CD4-positive, alpha-beta T cell treated with Interferon alpha-2 for 1 hour (primary cell): ENCODE data around the gene TPM1.

Experiments
- DNase-seq, 2 donors: peaks; one replicate each; pipeline ENCODE4 v3.0.0-alpha.2; 2020 to 2022

TPM1 gene

DNA sequence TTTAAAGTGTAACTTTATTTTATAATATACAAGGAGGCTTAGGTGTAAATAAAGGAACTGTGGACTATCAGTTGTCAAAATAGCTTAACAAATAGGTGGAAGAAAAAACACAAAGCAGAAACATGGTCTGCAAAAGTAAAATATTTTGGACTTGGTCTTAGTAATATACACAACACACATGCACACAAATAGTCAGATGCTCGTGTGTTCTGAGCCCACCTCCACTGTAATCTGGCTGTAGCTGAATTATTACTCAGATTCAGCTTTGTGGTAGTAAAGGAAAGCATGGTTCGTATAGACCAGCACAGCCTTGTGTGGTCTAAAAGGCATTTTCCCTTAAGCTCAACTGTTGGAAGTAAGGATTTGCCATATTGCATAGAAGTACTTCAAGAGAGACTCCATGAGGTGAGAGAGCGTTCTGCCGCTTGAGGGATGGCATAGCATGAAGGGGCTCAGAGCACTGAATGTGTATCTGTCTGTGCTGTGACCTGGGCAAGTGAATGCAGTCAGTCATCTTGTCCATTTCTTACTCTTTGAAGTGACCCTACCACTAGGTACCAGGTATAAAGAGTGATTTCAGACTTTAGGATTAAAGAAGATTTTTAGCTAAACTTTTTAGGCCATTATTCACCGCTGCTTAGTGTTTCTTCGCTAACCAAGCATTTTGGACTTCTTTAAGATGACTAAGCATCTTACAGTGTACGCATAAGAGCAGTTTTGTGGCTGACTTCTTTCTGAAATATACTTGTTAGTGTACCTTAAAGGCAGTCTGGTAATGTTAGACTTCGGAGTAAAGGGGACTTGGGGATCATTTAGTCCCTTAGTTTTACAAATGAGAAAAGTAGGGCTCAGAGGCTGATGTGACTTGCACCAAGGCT is 15.2 kb downstream of the TPM1 start:
- no peak for DNase-seq

DNA sequence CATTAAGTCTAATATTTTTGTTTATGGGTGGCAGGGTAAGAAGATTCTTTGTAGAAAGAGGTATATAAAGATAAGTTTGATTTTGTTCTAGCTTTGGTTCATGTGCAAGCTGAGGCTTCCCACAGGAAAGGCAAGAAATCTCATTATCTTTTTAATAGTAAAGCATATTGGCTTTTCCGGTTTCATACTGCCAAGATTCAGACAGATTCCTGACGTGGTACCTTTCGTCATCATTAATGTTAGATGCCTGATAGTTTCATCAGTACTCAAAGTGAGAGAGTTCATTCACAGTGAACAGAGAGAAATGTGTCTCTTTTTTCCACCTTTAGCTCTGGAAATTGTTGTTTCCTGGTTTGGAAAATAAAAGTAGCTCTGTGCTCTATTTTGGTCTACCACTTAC is 16.5 kb downstream of the TPM1 start:
- DNase-seq = no peak

DNA sequence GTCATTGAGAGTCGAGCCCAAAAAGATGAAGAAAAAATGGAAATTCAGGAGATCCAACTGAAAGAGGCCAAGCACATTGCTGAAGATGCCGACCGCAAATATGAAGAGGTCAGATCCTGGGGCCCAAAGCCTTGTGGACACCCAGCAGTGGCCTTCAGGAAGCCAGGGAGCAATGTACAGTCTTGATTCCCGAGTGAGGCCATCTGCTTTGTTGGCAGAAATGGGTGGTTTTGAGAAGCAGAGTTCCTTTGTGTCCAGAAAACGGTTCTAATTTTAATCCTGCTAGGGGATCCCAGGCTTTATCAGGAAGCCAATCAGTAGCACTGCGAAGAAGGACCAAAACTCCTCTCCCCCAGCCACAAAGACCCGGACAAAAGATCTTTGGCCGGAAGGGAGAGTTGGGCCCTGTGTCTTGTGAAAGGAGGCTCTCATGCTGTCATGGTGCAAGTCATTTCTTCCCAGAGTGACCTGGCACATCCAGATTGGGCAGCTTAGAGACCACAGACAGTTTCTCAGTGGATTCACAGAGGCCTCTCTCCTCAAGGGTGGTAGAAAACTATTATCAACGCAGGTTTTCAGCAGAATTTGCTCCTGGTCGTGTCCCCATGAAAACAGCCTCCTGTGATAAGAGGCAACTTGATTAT is 17.1 kb downstream of the TPM1 start:
- DNase-seq = no peak

DNA sequence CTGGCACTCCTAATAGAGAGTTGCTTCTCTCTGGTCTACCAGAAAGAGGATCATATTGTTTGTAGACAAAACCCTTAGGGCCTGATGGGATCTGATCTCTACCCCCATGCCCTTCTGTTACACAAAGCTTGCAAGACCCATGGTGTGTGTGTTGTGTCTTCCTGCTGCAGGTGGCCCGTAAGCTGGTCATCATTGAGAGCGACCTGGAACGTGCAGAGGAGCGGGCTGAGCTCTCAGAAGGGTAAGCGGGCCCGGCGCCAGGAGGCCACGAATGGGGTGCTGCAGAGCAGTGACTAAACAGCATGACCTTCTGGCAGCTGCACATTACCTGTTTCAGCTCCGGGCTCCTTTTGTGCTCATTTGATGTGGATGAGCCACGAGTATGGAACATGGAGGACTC is 18.2 kb downstream of the TPM1 start:
- no peak for DNase-seq

DNA sequence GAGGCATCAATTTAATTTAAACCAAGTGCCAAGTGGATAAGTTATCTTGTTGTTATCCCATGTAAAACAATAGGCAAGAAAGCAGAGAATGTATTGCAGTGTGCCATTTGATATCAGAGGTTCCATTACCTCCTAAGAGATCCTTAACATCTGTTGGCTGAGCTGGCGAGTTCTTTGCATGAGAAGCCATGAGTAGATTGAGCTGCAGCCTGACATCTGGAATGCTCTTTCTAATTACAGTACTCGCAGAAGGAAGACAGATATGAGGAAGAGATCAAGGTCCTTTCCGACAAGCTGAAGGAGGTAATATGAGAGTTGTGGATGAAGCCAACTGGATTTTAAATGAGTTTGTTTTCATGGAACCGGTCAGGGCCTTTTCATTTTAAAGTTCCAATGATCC is 19.4 kb downstream of the TPM1 start:
- DNase-seq = no peak

DNA sequence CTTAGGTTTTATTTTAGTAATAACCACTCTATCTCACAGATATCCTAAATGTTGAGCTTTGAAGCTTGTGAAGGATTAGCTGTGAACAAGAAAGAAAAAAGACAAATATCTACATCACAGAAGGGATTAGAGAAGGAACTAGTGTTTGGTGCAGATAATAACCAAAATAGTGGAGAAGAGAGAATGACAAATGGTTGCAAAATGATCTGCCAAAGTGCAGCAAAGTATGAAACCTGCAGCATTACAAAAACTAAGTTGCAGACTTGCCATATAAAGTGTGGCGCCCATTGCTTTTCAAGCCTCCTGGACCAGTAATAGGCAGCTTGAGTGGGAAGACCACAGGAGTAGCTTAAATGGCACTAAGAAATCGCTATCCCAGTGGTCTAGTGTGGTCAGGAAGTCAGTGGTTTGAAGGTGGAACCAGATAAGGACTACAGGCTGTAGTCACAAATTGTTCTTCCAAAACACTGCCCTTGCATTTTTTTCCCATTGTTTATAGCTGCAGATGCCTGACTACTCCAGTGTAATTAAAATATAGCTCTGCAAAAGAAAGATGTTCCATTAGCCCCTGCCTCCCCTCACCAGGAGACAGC is 20.7 kb downstream of the TPM1 start:
- no peak for DNase-seq

DNA sequence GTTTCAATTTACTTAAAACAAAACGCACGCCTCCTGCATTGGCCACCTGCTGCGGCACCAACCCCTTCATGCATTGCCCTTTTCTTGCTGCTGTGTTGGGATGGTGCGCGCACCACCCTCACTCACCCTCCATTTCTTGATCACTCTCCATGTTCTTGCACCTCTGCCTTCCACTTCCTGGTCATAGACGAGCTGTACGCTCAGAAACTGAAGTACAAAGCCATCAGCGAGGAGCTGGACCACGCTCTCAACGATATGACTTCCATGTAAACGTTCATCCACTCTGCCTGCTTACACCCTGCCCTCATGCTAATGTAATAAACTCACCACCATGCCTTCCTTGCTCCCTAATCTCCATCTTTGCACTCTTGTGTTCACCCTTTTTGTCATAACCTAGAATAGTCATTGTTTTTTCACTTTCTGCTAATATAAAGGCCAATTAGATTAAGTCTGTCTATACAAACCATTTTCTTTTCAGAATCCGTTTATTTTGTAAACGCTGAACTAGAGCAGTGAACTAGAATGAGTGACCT is 21.4 kb downstream of the TPM1 start:
- no peak for DNase-seq

DNA sequence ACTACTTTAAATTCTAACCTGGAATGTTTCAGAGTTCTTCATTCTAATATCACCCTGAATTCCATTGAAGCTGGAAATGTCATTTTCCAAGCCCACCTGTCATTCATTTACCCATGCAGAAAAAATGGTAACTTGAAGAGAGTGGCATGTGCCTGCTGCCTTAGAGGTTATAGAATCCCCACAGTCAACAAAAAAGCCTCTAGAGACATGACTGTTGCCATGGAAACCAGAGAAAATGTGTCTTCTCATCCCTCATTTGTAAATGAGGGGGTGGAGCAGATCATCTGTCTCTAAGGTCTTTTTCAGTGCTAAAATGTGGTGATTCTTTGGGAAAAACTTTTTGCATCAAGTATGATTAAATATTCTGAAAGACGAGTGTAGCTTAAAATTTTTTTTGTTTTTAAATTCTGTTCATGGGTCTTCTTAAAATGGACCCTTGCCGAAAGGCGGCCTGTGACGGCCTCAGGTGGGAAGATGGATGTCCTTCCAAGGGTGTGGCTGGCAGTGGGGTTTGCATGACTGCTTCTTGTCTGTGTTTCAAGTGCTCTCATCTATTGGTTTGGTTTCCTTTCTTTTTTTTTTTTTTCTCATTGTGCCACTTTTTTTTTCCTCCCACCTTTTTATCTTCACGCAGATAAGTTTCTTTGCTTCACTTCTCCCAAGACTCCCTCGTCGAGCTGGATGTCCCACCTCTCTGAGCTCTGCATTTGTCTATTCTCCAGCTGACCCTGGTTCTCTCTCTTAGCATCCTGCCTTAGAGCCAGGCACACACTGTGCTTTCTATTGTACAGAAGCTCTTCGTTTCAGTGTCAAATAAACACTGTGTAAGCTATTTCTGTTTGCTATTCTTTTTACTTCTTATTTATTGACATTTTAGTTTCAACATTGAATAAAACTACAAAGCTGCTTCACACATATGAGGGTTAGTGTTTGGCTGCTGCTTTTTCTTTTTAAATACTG is 23.0 kb downstream of the TPM1 start:
- no peak for DNase-seq

DNA sequence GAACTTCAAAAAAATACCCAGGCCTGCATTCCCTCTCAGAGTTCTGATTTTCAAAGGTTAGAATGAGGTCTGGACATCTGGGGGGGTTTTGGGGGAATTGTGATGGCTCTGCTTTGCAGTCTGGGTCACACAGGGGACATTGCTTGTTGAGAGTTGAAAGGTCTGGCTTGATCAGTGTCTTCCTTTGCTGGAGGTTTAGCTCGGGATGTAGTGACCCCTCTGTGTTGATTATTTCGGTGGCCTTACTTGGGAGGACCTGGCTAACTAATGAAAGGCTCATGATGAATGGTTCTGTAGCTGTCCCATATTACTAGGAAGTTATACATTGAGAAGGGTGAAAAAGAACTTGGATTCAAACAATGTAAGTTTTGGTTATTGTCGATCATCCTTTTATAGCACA is 23.7 kb downstream of the TPM1 start:
- no peak for DNase-seq

DNA sequence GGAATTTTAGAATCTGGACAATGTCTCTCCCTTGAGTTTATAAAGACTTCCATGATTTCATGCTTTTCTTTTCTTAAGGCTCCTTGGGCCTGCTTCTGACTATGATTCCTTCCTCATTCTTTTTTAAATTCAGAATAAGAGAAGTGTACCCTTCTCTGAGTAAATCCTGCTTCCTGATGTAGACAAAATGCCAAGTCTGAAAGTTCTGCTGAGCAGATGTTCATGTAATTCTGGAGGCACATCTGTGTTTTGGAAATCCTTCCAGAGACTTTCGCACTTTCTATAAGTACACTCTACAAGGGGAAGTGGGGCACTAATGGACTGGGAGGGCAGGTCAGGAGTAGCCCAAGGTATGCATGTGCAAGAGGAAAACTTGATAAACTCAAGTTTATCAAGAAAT is 24.8 kb downstream of the TPM1 start:
- DNase-seq = no peak

DNA sequence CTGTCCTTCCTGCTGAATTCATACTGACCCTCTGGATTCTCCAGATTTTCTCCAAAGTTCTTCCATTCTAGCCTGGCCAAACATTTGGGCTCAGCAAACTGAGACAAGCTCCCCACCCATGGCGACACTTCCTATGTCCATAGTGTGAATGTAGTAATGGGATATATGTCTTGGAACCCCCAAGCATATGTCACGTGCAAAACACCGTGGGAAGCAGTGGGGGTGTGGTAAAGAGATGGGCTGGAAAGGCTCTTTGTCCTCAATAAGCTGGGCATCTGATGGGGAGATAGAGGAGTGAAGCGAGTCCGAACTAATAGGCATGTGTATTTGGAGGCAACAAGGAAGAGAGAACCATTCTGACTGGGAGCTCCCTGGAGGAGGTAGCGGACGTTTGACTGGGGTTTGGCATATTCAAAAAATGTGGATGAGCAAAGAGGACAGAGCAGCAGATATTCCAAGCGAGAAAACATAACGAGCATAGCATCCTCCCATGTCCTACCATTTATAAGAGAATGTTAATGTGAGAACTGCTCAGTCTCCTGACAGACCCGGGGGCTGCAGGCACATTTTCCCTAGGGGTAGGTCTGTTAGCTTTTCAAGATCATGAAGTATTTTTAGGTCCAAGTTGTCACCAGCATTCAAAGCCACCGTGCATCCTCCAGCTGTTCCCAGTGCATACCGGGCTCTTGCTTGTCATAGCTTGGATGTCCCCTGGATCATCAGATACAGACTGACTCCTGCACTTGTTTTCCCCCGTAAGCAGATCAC is 25.6 kb downstream of the TPM1 start:
- no peak for DNase-seq

DNA sequence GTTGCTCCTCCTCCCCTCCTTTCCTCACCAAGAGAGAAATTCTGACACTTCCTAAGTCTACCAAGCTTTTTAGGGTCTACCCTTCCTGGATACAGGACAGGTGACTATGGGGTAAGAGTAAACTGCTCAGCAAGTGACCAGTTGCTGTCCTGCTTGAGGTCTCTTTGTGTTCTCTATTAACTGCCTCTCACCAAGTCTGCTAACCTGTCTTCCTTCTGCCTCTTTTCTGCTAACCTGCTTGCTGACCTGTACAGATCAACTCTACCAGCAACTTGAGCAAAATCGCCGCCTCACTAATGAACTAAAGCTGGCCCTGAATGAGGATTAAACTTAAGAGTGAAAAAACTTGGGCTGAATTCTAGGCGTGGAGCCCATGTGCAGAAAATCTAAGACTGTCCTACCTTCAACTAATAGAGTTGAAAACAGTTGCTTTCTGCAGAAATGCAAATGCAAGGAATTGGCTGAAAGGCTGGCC is 27.1 kb downstream of the TPM1 start:
- no peak for DNase-seq

DNA sequence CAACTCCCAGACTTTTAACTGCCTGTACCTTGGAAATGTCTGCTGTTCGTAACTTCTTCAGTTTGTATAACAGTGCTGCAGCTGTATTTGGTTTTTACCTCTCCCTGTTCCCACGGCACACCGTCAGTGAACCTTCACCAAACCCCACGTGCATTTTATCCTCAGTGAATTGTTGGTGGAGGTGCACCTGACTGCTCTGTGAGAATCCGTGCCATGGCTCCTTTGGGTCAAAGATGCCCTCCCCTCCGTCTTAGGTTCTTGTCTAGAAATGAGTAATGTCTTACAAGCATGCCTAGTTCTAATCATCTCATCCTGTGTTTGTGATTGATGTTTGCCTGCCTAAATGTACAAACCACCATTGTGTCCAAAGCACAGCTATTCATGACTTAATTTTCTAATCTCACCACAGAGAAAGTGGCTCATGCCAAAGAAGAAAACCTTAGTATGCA is 28.2 kb downstream of the TPM1 start:
- DNase-seq = no peak

DNA sequence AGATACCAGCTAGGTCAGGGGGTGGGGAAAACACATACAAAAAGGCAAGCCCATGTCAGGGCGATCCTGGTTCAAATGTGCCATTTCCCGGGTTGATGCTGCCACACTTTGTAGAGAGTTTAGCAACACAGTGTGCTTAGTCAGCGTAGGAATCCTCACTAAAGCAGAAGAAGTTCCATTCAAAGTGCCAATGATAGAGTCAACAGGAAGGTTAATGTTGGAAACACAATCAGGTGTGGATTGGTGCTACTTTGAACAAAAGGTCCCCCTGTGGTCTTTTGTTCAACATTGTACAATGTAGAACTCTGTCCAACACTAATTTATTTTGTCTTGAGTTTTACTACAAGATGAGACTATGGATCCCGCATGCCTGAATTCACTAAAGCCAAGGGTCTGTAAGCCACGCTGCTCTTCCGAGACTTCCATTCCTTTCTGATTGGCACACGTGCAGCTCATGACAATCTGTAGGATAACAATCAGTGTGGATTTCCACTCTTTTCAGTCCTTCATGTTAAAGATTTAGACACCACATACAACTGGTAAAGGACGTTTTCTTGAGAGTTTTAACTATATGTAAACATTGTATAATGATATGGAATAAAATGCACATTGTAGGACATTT is 28.9 kb downstream of the TPM1 start:
- DNase-seq = no peak

DNA sequence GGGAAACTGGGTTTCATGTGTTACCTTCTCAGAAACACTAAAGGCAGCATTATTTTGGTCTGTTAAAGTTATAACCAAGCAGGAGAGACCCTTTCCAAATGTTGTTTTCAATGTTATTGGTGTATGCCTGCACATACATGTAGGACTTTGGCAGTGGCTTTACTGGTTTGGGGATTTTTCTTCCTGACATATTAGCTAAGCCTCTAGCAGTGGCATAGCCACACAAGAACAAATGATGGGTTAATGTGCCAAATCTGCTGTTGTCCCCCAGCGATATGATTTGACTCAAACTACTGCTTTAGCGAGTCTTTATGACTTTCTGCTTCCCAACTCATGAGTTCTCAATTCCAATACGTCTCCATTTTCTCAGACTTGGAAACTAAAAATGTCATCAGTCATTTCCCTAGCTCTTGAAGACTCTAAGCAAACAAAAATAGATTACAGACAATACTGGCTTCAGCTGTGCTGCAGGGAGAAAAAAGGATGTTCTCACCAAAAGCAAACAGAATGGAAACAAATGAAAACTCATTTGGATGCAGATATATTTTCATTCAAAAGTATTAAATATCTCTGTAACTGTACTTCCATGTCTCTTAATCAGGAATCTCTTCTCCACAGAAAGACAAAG is 29.6 kb downstream of the TPM1 start:
- DNase-seq = no peak

DNA sequence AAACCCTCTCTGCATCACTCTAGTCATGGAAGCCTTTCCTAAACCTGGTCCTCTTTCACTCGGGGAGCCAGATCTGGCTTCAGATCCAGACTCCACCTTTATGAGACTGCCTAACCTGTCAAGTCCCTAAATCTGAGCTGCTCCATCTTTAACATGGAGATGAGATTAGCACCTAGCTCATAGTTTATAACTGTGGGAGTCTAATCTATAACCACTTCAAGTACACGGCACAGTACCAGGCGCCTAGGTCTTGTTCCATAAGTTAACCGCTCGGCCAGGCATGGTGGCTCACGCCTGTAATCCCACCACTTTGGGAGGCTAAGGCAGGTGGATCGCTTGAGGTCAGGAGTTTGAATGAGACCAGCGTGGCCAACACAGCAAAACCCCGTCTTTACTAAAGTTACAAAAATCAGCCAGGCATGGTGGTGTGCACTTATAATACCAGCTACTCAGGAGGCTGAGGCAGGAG is 30.3 kb downstream of the TPM1 start:
- DNase-seq = no peak

DNA sequence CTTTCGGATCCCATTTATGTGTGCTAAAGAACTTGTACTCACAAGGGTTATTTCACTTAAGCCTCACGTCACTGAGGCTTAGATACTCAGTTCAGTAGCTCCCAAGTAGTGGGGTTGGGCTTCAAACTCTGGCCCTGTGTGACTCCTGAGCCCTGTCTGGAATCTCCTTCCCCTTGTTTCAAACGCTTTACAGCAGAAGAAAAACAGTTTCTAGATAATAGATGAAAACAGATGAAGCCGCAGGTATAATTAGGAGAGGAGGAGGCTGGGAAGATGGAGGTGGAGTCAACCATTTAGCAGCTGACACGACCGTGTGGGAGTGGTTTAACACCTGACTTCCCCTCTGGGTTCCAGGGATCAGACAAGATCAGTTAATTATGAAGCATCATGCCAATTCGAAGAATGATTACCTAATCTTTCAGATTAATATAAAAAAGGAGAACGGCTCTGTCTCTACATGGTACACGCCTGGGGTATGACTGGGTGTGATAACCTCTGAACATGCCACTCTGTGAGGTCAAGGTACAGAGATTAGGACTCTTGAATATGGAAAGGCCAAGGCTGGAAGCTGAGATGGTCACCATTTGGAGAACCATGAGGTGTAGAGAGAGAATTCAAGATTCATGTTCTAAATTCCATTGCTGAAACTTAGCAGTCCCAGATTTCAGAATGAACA is 31.1 kb downstream of the TPM1 start:
- DNase-seq = no peak

DNA sequence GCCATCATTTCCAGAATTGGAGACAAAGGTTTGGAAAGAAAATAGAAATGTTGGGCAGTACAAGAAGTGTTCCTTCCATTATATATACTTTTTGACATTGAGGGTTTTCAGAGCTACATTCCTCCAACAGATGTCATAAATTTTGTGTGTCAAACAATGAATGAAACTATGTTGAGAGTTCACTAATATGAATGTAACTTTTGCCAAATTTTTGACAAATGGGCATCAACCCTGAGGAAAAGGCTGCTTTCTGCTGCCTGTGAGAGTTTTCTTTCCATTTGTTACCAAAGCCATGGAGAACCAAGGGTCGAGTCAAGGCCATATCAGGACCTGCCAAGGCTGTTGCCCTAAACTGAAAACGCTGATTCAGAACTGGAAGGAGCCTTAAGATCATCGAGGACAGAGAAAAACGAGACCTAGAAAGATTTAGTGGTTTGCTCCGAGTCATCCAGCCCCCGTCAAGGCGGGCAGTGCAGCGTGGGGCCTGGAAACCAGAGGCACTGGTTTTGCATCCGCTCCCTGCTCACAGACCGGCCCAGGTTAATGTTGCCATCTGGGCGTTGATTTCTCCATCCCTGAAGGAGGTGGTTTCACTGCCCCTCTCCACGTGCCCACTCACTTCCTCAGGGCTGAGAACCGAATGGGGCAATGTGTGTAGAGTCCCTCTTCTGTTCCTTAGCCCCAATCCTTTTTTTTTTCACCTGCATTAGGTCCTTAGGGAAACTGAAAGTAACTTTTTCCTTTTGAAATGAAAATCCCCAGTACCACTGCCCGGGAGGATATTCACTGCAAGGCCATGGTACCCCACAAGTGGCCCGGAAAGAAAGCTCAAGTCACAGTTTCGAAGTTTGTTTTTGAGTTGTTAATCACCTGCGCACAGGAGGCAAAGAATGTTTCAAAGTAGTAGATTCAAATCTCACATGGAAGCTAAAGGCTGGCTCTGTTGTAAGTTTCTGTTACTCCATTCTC is 32.8 kb downstream of the TPM1 start:
- DNase-seq = no peak
